ENCODE results near the gene AVL9. TPM values are rescaled to one million over a fixed set of nuclear protein-coding genes. Genes with fewer than 3 reads are reported as not detected.

The AVL9 gene
- total and polyA plus RNA-seq, 2 of the 4 experiments (the other 2 are of a cell fraction) = 13.1 to 21.7 TPM

- TF ChIP-seq MAZ (IDR thresholded peaks at IDR 0.05; ENCODE audit: borderline replicate concordance, low read depth, low read length) (no peak), NFE2L2 (IDR thresholded peaks at IDR 0.05; ENCODE audit: low read depth, low read length) (no peak), SMC3 (IDR thresholded peaks at IDR 0.05; ENCODE audit: low read depth, low read length) (no peak), RAD21 (IDR thresholded peaks at IDR 0.05; ENCODE audit: low read length) (no peak), BHLHE40 (IDR thresholded peaks at IDR 0.05; ENCODE audit: low read depth, low read length) (no peak), CEBPB (IDR thresholded peaks at IDR 0.05; ENCODE audit: low read depth, low read length) (no peak), RFX5 (IDR thresholded peaks at IDR 0.05; ENCODE audit: low read depth, low read length) (no peak), ELK1 (IDR thresholded peaks at IDR 0.05; ENCODE audit: borderline replicate concordance, low read depth, low read length) (no peak), RCOR1 (IDR thresholded peaks at IDR 0.05; ENCODE audit: insufficient replicate concordance, low read length) (no peak), MAFK (IDR thresholded peaks at IDR 0.05; ENCODE audit: low read depth, low read length) (no peak)
- TF ChIP-seq, protein P1, sequence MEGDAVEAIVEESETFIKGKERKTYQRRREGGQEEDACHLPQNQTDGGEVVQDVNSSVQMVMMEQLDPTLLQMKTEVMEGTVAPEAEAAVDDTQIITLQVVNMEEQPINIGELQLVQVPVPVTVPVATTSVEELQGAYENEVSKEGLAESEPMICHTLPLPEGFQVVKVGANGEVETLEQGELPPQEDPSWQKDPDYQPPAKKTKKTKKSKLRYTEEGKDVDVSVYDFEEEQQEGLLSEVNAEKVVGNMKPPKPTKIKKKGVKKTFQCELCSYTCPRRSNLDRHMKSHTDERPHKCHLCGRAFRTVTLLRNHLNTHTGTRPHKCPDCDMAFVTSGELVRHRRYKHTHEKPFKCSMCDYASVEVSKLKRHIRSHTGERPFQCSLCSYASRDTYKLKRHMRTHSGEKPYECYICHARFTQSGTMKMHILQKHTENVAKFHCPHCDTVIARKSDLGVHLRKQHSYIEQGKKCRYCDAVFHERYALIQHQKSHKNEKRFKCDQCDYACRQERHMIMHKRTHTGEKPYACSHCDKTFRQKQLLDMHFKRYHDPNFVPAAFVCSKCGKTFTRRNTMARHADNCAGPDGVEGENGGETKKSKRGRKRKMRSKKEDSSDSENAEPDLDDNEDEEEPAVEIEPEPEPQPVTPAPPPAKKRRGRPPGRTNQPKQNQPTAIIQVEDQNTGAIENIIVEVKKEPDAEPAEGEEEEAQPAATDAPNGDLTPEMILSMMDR (conservative IDR thresholded peaks at IDR 0.05; ENCODE audit: low read depth, low read length) = no peak
- Histone ChIP-seq H3K18ac (ENCODE audit: low read depth, low read length) (no peak overlapping the region), H2BK15ac (ENCODE audit: low read depth, low read length) (no peak overlapping the region), H3K23ac (ENCODE audit: low read depth, low read length) (no peak overlapping the region), H3K14ac (replicated peaks; ENCODE audit: low read depth, low read length) (no peak overlapping the region), H4K5ac (ENCODE audit: low read depth, low read length) (no peak overlapping the region), H2AFZ (replicated peaks; ENCODE audit: low read length, poor library complexity) (no peak overlapping the region), H2BK120ac (ENCODE audit: low read depth, low read length) (no peak overlapping the region), H2AK9ac (replicated peaks; ENCODE audit: low read depth, low read length, poor library complexity) (no peak overlapping the region), H4K91ac (ENCODE audit: insufficient read depth, low read depth, low read length) (no peak overlapping the region), H3K56ac (ENCODE audit: extremely low read depth, insufficient read depth, low read length) (no peak overlapping the region), H3K4me3 (ENCODE audit: insufficient read depth, low read depth, low read length) (no peak overlapping the region), H3K4ac (ENCODE audit: low read depth, low read length) (no peak overlapping the region), H3K9me3 (ENCODE audit: control insufficient read depth, insufficient read depth, low read length) (no peaks in the 10 kb centered on the region), H3K9ac (ENCODE audit: low read depth, low read length) (no peak overlapping the region), H3K9me1 (ENCODE audit: insufficient read depth, low read length) (no peaks in the 10 kb centered on the region), H3K27me3 (ENCODE audit: control insufficient read depth, insufficient read depth, low read length) (no peaks in the 10 kb centered on the region), H3K79me1 (ENCODE audit: low read depth in 1 of 2, low read length in 2 of 2) (peaks cover 8 to 14% of the 10 kb centered on the region in 2 experiments), H3K36me3 (ENCODE audit: control insufficient read depth, insufficient read depth, low read length) (peaks cover 22% of the 10 kb centered on the region), H2AK5ac (ENCODE audit: low read depth, low read length) (no peak overlapping the region), H3K27ac (ENCODE audit: insufficient read depth, low read length) (no peak overlapping the region), H4K8ac (ENCODE audit: low read depth in 2 of 2, low read length in 2 of 2) (no peak overlapping the region), H2BK5ac (ENCODE audit: low read depth, low read length, poor library complexity, severe bottlenecking) (no peak overlapping the region), H2BK20ac (ENCODE audit: low read depth, low read length) (no peak overlapping the region), H4K20me1 (ENCODE audit: insufficient read depth, low read length) (no peaks in the 10 kb centered on the region), H3K4me1 (ENCODE audit: control insufficient read depth, insufficient read depth, low read length) (no peaks in the 10 kb centered on the region), H3K4me2 (ENCODE audit: low read depth, low read length) (no peak overlapping the region)
- ATAC-seq (ENCODE audit: low read depth) = no peak
- dilution Hi-C loops (cut with HindIII; ENCODE audit: low sequenced_read_pairs, unreplicated experiment) (no loop called here), intact Hi-C loops (cut with micrococcal nuclease) (loop anchor here (5.0 kb wide), 1 partner anchor 62 kb away; no protein-coding TSS in a partner anchor), in situ Hi-C loops (cut with MboI; ENCODE audit: low sequenced_read_pairs) (no loop called here)
- ChIA-PET POLR2A (ENCODE audit: unreplicated experiment) (no interaction called here), CTCF (no interaction called here)
- DNase-seq = no peak
- BruUV-seq (replicated peaks) = no TSS peak
- WGBS, 2 experiments (ENCODE audit: extremely low coverage in 2 of 2, insufficient read length in 1 of 2) = no CpG with 5 or more reads among the region's 8 CpGs
Observed at GRCh38 chr7:32569388-32570289, 74.3 kb downstream of the AVL9 start.

All from IMR-90 (cell line).